Activated CD4-positive, CD25-positive, alpha-beta regulatory T cell treated with anti-CD3 and anti-CD28 coated beads, Interleukin-2, amount 50 U/mL, for 24 hours (primary cell): Measurements from ENCODE around the gene STK24.
A peak's percentile ranks its signal among the peaks of the same experiment; 100 is the strongest.
"Not testable (repeated sequence)": the region's sequence is repeated elsewhere in the genome, so short reads cannot be mapped to it uniquely, and the experiment has no call there.

Experiments
- ATAC-seq, 2 donors: fragments of 150-1000 bp; cut with Tn5 transposase; one replicate each; pipeline ENCODE4 v1.10.0; 2021; ENCODE audit warnings: mild to moderate bottlenecking in 1 of 2, moderate library complexity in 1 of 2

The STK24 gene

DNA sequence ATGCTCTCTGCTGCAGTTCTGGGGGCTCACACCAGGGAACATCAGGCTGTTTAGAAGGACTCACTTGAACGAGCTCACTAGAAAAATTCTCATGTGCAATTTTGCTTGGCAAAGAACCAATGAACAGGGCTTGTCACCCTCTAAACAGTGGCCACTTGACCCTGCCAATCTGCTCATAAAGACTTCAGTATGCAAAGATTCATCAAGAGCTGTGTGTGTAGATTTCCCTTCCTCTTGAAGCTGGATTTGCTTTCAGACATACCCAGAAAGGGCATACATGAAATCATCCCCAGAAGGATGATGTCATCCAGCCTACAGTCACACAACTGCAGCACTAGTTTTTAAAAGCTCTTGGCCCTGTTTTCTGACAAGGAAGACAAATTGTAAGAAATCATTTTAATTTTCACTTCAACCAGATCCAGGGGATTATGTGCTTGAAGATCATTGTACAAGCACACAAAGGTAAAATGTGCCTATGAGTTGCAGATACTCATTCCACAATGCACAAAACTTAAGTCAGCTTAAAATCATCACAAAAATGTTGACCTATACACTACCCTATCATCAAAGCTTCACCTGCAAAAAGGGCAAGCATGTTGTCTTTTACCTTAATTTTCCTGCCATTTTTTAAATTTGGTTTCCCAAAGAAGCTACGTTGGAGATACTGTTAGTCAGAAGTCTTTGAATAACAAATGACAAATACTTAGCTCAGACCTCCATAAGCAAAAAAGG is 5.2 kb upstream of the STK24 start:
- ATAC-seq, result peak in 1 of 2 donors; percentile 27

DNA sequence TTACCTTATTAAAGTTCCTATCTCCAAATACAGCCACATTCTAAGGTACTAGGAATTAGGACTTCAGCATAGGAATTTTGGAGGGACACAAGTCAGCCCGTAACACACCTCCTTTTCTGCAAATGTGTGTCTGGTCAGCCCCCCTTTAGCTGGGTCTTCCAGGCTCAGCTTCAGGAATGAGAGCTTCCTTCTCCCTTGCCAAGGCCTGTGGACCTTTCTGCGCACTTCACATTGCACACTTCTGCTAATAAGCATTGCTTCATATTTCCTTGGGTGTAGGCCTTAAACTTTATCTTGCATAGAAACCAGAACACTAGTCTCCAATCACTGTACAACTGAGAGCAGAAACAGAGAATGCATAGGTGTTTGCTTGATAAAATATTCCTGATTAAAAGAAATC is 4.5 kb upstream of the STK24 start:
- no peak for ATAC-seq

DNA sequence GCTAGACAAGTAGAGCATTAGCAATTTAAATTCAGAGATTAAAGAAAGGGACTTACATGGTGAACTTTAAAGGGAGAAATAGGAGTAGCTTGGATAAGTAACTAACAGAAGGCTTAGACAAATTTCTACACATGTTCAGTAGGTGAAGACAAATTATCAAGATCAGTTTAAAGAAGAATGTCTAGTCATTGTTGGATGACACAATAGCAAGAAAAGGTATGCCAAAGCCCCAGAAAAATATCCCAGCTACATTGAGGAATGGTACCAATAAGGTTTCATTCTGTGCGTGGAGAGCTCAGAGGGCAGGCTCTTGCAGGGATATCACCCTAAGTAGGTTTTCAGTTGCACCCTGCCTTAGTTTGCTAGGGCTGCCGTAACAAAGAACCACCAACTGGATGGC is 3.5 kb upstream of the STK24 start:
- ATAC-seq, result no peak

DNA sequence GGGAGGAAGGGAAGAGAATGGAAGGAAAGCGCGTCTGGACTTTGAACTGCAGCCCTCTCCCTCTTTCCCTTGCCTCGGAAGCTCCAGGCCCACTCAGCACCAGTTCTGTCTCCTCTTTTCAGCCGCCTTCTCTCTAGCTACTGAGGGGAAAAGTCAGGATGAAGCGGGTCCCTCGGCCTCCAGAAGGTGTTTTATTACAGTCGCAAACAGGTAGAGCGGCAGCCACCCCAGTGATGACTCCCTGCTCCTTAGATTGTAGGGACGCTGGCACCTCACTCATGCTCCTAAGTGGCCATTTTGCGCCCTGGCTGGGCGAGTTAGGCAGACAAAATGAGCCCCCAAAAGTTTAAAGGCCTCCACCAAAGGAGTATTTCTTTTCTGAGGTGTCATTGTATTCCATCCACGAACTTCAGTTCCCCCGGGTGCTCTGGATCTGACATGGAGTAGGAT is 954 bp upstream of the STK24 start:
- no peak for ATAC-seq

DNA sequence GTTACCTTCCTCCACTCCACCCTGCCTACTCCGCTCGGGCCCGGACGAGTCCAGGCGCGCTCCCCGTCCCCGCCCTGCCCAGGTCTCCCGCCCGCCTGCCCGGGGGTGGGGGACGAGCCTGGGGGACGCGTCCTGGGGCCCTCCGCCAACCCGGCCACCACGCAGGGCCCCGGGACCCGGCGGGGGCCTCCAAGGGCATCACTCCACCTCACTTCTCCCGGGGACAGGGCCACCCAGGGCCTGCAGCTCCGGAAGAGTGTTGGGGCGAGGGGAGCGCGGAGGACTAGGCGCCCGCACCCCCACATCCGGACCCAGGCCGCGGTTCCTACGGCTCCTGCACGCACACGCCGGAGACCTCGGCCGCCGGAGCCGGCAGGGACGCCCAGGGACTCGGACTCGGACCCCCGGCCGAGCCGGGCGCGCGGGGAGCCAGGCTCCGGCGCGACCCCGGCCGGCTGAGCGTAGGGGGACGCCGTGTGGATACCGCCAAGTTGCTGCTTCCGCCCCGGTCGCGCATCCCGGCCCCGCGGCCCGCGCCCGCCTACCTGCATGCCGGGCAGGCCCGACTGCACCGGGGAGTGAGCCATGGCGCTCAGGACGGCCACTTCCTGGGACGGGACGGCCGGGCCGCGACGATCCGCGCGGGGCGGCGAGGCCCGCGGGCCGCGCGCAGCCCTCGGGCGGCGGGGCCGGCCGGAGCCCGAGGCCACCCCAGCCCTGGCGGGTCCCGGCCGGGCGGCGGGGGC is 534 bp downstream of the STK24 start:
- peak; percentile 6 to 7 for ATAC-seq

DNA sequence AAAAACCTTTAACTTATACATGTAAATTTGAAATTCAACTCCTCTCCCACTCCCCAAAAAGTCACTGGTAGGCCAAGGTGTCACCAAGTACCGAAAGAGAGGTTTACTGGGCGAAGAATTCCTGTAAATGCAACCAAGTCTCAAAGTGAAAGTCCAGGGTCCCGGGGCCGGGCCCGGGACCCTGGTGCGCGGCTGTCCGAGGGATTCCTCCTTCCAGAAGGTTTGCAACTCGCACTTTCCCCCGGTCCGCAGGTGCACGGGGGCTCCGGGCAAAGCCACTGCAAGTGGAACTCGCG is 1.1 kb downstream of the STK24 start:
- no peak for ATAC-seq

DNA sequence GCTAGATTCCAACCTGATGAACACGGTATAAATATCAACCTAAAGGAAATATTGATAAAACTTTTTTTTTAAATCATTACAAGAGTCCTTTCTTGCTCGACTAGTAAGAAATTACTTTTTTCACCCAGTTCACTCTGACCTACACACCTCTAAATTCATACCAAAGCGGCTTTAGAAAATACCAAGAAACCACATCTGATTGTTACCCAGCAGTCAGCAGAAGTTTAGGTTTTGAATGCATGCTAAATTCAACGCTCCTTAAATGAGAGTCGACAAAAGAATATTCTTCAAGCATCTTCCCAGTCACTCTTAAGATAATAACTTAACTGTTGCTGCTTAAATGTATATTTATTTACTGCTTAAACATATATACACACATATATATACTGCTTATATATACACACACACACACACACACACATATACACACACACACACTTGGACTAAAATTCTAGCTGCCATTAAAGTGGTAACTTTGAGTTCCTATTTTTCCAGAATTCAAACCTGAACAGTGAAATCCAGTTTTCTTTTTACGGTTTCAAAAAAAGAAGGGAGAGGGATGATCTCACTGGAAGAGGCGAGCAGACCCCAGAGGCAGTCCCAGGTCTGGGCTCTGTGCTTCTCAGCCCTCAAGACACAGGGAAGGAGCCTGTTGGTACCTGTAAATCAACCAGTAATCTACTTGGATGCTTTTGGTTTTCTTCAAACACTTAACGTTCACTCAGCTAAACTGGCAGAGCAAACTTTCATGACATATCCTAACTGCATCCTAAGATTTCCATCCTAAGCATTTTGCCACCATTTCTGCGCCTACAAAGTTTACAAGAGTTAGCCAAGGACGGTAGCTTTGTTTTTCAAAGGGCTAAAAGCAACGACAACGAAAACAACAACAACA is 1.7 kb downstream of the STK24 start:
- no peak for ATAC-seq

DNA sequence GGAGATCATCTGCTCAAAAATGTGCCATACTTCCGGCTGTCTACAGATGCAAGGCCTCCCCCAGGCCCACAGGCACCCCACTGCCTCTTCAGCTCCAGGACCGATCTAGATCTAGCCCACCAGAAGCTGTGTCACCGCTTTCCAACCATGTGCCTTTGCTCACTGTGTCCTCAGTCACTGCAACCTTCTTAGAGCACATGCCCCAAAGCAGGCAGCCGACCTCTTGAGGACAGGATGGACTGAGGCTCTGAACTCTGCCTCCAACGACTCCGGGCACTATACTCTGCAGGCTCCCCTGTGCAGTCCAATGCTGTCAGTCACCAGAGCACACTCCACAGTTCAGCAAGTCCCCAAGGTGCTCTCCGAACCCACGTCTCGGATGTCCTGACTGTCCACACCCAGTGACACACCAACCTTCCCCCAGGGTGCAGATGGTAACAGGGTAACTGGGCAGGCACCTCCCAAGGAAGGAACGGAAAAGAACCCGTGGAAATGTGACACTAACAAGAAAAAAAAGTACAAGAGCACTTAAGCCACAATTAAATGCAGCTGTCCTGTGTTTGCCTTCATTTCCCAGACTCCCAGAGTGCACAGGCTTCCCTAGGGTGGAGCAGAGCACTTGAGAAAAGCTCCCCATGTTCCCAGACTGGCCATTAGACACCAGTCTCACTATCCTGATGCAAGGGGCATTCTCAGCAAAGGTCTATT is 4.8 kb downstream of the STK24 start:
- no peak for ATAC-seq

DNA sequence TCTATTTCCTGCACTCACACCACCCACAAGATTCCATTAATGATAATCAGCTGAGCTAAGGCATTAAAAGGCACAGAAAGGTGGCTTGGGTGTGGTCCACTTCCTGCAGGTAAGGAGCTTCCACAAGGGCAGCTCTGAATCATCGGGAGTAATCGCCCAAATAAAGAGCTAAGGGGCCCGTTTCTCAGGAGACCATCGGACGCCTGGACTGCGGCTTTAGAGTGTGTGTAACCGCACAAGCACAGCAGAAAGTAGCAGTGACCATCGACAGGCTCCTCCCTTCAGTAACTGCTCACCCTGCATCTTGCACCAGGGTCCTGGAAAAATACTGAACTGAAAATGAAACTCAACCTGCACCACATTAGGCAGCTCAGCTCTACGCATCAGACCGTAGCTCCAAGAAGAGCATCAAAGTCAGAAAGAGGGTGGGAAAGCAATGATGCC is 6.0 kb downstream of the STK24 start:
- peak; percentile 51 to 57 for ATAC-seq

DNA sequence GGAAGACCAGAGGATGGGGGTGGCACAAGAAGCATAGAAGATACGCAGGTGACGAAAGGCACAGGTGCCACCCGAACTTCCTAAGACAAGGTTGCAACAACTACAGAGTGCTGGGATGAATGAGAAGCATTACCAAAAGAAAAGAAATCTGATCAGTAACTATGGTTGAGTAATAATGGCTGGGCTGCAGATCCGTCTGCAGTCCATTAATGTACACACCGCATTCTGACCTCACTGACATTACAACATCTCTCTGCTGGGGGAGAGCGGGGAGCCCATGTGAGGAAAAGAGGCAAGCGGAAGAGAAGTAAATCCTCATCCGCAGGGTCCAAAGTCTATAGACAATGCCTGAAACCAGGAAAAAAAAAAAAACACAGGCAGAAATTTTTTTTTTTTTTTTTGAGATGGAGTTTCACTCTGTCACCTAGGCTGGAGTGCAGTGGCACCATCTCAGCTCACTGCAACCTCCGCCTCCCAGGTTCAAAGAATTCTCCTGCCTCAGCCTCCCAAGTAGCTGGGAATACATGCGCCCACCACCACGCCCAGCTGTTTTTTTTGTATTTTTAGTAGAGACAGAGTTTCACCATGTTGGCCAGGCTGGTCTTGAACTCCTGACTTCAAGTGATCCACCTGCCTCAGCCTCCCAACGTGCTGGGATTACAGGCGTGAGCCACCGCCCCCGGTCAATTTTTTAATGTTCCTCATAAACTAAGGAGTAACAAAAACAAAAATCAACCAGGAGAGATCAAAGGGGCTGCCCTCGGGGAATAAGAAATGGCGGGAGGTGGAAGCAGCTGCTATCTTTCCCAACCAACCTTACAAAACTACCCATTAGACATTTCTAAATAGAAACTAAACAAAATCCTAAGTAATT is 7.2 kb downstream of the STK24 start:
- ATAC-seq, result not testable (repeated sequence)

DNA sequence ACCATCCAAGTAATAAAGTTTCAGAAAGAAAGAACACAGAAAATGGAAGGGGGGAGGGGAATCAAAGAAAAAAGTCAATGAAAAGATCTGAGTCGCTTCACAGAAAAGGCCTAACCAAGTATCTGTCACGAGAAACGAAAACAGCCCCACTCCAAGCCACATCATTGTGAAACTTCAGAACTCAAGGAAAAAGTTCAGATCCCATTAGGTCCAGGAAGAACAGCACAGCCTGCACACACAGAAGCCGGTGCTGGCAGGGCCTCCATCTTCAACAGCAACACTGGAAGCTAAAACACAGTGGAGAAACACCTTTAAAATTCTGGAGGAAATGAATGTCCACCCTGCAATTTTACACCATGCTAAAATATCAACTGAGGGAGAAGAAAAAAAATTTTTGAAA is 8.0 kb downstream of the STK24 start:
- ATAC-seq, result no peak

DNA sequence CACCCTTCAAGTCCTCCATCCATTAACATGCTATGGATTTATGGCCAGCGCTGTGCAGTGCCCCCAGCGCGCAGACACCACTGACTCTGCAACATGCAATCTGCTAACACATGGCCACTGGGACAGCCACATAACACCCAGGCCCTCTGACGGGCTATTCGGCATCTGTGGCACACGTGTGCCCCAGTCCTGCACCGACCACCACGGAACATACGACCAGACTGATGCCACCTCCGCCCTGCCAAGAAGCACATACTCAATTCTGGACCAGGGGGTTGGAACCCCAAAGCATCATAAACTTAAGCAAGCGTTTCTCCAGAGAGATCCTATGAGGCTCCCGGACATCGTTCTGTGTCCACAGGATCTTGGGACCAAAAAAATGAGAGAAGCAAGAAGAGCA is 9.8 kb downstream of the STK24 start:
- no peak for ATAC-seq

DNA sequence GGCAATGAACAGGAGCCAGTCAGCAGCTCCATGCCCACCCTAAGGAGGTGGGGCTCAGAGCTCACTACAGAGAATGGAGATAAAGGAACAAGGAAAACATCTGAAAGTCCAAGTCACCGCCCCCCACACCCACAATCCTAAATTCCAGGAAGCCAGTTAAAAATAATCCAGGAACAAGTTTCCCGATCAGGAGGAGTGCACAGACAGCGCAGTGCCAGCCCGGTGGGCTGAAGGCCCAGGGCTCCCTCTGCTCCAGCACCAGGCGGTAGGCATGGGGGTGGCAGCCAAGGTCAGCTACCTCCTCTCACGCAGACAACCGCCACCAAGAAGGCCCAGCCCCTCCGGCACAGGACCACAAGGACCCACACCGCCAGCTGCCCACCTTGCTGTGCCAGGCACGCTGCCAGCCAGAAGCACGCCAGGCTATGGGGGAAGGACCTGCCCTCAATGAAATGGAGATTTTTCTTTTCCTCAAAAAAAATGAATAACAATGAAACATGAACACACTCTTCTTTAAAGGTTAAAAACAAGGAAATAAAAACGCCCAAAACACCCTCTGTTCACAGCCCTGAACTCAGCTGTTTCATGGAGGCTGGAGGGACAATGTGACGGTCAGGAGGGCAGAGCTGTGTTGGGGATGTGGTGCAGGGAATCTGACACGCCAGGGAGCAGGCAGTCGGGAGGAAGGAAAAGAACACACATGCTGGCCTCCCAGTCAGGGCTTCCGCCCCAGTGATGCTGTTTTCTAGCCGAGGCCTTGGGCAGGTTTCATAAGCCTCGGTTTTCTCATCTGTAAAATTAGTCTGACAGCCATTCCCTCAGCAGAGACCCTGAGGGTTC is 11.0 kb downstream of the STK24 start:
- no peak for ATAC-seq

DNA sequence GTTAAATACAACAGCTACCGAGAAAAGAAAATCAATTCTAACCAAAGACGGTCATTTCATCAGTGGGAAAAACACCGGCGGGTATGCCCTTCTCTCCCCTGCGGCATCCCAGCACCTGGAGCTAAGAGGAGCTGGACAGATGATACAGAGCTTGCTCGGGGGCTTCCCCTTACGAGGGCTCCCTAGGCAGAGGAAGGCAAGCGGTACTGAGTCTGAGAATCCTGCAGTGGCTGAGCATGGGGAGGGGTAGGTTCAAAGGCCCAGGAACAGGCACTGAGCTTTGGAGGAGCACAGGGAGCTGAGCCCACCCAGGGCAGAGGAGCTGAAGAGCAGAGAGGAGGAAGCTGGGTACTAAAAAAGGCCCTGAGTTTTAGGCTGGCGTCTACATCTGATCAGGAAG is 12.7 kb downstream of the STK24 start:
- peak; percentile 19 to 48 for ATAC-seq

DNA sequence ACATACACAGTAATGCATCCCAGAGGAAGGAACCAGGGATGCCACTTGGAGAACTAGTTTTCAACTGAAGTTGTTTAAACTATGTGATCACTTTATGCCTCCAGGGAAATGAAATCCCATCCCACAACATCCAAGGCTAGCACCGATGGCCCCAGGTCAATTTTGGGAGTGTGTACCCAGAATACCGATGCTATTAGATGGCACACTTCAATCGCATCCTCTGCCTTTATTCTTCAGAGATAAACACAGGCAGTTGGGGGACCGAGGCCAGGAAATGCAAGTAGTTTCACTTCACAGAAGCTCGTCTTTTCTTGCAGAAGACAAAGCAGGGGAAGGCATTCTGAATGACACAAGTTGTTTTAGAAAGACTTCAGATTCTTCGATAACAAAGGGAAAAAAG is 13.8 kb downstream of the STK24 start:
- peak; percentile 32 to 57 for ATAC-seq

DNA sequence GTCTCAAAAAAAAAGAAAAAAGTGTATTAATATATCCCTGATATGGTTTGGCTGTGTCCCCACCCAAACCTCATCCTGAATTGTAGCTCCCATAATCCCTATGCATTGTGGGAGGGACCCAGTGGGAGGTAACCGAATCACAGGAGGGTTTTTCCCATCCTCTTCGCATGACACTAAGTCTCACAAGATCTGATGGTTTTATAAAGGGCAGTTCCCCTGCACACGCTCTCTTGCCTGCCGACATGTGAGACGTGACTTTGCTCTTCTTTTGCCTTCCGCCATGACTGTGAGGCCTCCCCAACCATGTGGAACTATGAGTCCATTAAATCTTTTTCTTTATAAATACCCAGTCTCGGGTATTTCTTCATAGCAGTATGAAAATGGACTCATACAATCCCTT is 17.7 kb downstream of the STK24 start:
- no peak for ATAC-seq

DNA sequence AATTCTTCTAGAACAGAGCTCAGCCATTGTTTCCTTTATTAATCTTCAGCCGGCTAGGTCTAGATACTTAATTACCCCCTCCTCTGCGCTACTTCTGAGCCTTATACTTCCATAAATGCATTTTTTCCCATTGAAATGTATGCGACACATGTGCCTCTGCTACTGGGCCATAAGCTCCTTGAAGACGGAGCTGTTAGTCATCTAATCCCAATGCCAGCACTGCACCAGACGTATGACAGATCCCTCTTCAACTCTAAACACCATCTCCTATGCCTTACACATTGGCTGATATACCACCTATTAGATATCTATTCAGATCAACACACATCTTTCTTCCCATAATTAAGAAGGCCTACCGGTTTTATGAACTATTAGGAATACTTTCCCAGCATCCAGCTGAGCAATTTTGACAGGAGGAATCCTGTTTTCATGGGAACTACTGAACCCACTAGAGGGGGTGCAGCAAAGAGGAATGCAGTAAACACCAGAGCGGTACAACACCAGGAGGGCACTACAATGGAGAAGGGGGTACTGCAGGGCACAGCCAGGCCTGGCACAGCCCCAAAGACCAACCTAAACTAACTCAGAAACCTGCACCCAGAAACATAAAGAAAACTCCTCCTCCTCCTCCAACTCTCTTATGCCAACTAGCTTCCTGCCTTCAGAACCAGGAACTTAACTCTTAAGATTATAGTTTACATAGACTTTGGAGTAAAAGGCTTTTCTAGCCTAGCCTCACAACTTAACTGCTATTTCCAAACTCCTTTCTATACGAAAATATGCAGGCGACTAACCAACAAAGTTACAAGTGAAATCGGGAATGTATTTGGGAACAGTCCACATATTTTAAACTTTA is 18.7 kb downstream of the STK24 start:
- ATAC-seq, result no peak

DNA sequence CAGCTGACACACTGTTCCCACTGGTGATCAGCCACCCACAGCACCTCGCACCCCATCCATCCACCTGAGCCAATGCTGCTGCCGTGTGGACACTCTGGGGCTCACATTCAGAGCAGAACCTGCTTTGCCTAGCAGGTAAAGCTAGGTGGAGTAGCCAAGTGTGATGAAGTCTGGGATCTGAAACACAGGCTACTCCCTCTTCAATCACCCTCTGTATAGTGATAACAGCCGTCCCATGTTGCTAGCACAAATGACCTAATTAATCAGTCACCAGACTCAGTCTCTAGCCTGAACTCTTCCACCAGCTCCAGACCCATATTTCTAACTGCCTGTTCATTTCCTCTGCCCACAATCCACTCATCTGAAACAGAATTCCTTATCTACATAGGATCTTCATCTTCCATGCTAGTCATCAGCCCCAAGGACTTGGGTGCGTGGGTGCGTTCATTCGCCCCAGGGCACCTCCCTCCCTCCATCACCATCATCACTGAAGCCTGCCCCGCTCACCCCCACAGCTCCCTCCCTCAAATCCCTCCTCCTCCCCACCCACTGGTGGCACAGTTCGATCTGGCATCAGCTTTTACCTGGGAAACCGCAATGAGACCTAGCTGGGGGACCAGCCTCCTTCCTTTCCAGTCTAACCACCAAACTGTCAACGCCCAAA is 19.8 kb downstream of the STK24 start:
- ATAC-seq, result peak; percentile 15 to 39

DNA sequence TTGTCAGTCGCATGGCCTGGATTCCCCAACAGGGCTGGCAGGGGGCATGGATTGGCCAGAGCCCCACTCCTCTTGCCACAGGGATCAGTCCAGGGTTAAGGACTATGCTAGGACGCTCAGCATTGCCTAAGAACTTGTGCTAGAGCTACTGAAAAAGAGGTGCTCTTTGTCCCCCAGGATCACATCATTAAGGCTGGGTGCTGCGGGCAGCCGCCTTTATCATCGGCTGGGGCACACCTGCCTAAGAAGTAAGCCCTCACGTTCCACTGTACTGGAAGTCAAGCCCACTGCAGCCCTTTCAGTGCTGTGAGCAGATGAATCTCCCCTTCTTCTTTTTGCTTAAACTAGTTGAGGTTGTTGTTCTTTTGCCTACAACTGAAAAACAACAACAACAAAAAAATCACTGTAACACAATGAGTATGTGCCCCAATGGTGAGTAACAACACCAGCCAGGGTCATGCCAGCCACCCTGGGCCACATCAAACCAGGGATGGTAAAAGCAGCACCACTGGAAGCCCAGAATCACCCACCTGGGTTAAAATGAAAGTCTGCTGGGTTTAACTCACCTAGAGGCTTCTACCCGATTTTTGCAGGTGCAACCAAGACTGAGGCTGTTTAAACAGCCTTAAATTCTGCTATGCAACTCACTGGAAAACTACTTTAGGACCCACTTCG is 20.6 kb downstream of the STK24 start:
- ATAC-seq, result peak; percentile 45 to 58
